ENCODE measurements around the gene SHROOM3. TPM values are rescaled to one million over a fixed set of nuclear protein-coding genes. Genes with fewer than 3 reads are reported as not detected.

Gene SHROOM3
- total and polyA plus RNA-seq, 4 donors = 14.4 to 75.1 (median 47.3) TPM

GRCh38 chr4:76588274-76588673, 153.2 kb downstream of the SHROOM3 start:
- Histone ChIP-seq H3K4me3 (no peak overlapping the region), H3K27me3 (ENCODE audit: control insufficient read depth in 3 of 3, insufficient read depth in 3 of 3, low read length in 2 of 3) (no peaks in the 10 kb centered on the region), H3K36me3 (ENCODE audit: control insufficient read depth in 4 of 4, insufficient read depth in 4 of 4, low read length in 4 of 4) (no peaks in the 10 kb centered on the region), H3K9me3 (ENCODE audit: control insufficient read depth in 4 of 4, insufficient read depth in 3 of 4, low read length in 3 of 4) (no peaks in the 10 kb centered on the region), H3K27ac (ENCODE audit: low read depth in 1 of 2, low read length in 1 of 2) (peak overlapping the region; percentile 49 to 95), H3K9ac (ENCODE audit: insufficient read depth in 1 of 2, low read length in 2 of 2) (no peak overlapping the region), H3K4me1 (ENCODE audit: control insufficient read depth in 5 of 5, insufficient read depth in 5 of 5, low read length in 5 of 5) (peaks cover 0 to 23% (median 7%) of the 10 kb centered on the region in 5 donors)
- DNase-seq (no peak), ATAC-seq (ENCODE audit: insufficient read depth, low FRiP score) (no peak)
- WGBS, 2 donors = 68 to 78% methylated on average over 2 of the region's 2 CpGs
- TF ChIP-seq CTCF (IDR thresholded peaks at IDR 0.05; ENCODE audit: control extremely low read depth, extremely low read depth) = no peak

GRCh38 chr4:76589402-76589801, 154.4 kb downstream of the SHROOM3 start:
- no peaks in the 10 kb centered on the region for H3K27me3 ChIP-seq (ENCODE audit: control insufficient read depth in 3 of 3, insufficient read depth in 3 of 3, low read length in 2 of 3)
- peak overlapping the region in 1 of 2 donors; percentile 18 for H3K9ac ChIP-seq (ENCODE audit: insufficient read depth in 1 of 2, low read length in 2 of 2)
- H3K36me3 ChIP-seq (ENCODE audit: control insufficient read depth in 4 of 4, insufficient read depth in 4 of 4, low read length in 4 of 4) = no peaks in the 10 kb centered on the region
- TF ChIP-seq CTCF (IDR thresholded peaks at IDR 0.05; ENCODE audit: control extremely low read depth, extremely low read depth) = no peak
- 21 to 40% methylated on average over 1 of the region's 1 CpG for WGBS, 2 donors
- H3K4me3 ChIP-seq = no peak overlapping the region
- peak overlapping the region; percentile 76 to 92 for H3K27ac ChIP-seq (ENCODE audit: low read depth in 1 of 2, low read length in 1 of 2)
- DNase-seq (peak in 2 of 3 donors; percentile 51 to 67), ATAC-seq (ENCODE audit: insufficient read depth, low FRiP score) (peak; percentile 61)
- H3K4me1 ChIP-seq (ENCODE audit: control insufficient read depth in 5 of 5, insufficient read depth in 5 of 5, low read length in 5 of 5) = peaks cover 0 to 23% (median 7%) of the 10 kb centered on the region in 5 donors
- H3K9me3 ChIP-seq (ENCODE audit: control insufficient read depth in 4 of 4, insufficient read depth in 3 of 4, low read length in 3 of 4) = no peaks in the 10 kb centered on the region

- Histone ChIP-seq H3K36me3 (ENCODE audit: control insufficient read depth in 4 of 4, insufficient read depth in 4 of 4, low read length in 4 of 4) (no peaks in the 10 kb centered on the region), H3K4me1 (ENCODE audit: control insufficient read depth in 5 of 5, insufficient read depth in 5 of 5, low read length in 5 of 5) (peaks cover 0 to 23% (median 7%) of the 10 kb centered on the region in 5 donors), H3K9me3 (ENCODE audit: control insufficient read depth in 4 of 4, insufficient read depth in 3 of 4, low read length in 3 of 4) (no peaks in the 10 kb centered on the region), H3K27me3 (ENCODE audit: control insufficient read depth in 3 of 3, insufficient read depth in 3 of 3, low read length in 2 of 3) (no peaks in the 10 kb centered on the region), H3K9ac (ENCODE audit: insufficient read depth in 1 of 2, low read length in 2 of 2) (peak overlapping the region in 1 of 2 donors; percentile 18), H3K4me3 (no peak overlapping the region), H3K27ac (ENCODE audit: low read depth in 1 of 2, low read length in 1 of 2) (peak overlapping the region; percentile 81 to 92)
- peak; percentile 67 to 74 (median 73) for DNase-seq
- peak; percentile 56 for ATAC-seq (ENCODE audit: insufficient read depth, low FRiP score)
- TF ChIP-seq CTCF (IDR thresholded peaks at IDR 0.05; ENCODE audit: control extremely low read depth, extremely low read depth) = no peak
- 55 to 71% methylated on average over 10 of the region's 10 CpGs for WGBS, 2 donors
Measured at GRCh38 chr4:76589872-76590797, 155.1 kb downstream of the SHROOM3 start.
